Head of caudate nucleus (tissue), 42 donors: ENCODE data around the gene CUL3.
A peak's percentile ranks its signal among the peaks of the same experiment; 100 is the strongest.
"Not testable (repeated sequence)": the region's sequence is repeated elsewhere in the genome, so short reads cannot be mapped to it uniquely, and the experiment has no call there.

Source experiments
- DNase-seq, 42 donors: peaks; one replicate each; pipeline versions ENCODE4 v3.0.0 to v3.0.0-alpha.2; 2020 to 2021; ENCODE audit warnings: mixed read lengths in 7 of 42
- intact Hi-C: fragments of 100-400 bp; cut with DNase I; formaldehyde crosslinking; loops from one replicate; pipeline ENCODE4 v1.15.0; 2022

CUL3 gene

DNA sequence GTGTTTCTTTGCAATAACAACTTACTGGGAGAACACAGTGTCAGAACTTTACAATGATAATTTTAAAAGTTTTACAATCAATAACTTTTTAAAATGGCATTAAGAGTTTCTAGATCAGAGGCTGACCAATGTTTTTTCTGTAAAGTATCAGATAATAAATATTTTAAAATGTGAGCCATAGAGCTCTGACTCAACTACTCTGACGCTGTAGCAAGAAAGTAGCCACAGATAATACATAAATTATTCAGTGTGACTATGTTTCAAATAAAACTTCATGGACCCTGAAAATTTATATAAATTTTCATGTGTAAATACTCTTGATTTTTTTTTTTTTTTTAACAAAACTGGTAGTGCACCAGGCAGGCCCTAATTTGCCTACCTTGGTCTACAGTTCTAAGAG, 77.4 kb downstream of the CUL3 start:
- intact Hi-C loops: no loop called here
- DNase-seq: no peak

DNA sequence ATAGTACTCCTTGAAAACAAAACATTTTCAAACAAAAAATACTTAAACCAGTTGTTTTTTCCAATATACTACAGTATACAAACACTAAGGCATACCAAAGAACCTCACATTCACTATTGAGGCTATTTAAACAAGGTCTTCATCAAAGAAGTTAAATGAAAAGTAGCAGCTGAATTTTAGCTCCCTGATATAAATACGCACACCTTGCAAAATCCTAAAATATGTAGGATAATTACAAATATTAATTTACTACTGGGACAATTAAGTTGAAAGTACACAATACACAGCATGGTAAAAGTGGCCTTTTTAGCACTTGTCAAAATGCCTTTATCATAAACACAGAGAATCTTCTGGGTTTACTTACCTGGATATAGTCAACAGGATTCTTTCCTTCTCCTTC, 78.7 kb downstream of the CUL3 start:
- intact Hi-C loops: no loop called here
- no peak for DNase-seq

DNA sequence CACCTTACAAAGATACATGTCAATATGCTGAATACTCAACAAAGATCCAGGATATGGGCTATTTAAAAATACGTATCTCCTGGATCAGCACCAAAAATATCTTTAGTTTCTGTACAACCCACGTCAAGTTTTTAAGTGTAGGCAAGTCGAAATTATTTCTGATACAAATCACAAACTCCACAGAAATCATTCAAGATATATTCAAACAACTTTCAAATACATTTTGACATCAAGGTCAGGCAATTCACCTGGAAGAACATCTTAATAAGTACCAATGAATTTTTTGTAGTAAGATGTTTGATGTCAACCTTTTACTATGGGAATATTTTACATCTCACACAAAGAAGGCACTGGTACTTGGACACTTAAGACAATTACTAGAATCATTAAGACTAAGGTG, 86.2 kb downstream of the CUL3 start:
- no peak for DNase-seq
- intact Hi-C loops: no loop called here

DNA sequence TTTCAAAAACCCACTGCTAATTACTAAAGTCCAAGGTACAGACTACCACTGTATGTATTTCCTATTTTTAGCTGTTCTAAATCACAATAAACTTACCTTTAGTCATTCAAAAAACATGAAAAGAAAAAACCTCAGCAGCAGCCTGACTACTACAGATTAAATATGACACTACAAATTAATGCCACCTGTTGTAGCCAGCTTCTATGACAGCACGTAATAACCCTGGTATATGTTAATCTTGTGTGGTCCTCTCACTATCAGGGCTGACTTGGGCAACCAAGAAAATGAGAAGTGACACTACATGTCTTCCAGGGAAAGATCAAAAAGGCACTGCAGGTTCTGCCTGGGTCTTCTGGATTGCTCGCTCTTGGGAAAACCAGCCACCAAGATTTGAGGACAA, 92.6 kb downstream of the CUL3 start:
- intact Hi-C loops: no loop called here
- no peak for DNase-seq

DNA sequence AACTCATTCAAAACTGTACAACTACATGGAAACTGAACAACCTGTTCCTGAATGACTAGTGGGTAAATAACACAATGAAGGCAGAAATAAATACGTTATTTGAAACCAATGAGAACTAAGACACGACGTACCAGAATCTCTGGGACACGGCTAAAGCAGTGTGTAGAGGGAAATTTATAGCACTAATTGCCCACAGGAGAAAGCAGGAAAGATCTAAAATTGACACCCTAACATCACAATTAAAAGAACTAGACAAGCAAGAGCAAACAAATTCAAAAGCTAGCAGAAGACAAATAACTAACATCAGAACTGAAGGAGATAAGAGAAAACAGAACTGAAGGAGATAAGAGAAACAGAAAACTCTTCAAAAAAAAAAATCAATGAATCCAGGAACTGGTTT, 97.2 kb downstream of the CUL3 start:
- DNase-seq, intact Hi-C loops: not testable (repeated sequence)

DNA sequence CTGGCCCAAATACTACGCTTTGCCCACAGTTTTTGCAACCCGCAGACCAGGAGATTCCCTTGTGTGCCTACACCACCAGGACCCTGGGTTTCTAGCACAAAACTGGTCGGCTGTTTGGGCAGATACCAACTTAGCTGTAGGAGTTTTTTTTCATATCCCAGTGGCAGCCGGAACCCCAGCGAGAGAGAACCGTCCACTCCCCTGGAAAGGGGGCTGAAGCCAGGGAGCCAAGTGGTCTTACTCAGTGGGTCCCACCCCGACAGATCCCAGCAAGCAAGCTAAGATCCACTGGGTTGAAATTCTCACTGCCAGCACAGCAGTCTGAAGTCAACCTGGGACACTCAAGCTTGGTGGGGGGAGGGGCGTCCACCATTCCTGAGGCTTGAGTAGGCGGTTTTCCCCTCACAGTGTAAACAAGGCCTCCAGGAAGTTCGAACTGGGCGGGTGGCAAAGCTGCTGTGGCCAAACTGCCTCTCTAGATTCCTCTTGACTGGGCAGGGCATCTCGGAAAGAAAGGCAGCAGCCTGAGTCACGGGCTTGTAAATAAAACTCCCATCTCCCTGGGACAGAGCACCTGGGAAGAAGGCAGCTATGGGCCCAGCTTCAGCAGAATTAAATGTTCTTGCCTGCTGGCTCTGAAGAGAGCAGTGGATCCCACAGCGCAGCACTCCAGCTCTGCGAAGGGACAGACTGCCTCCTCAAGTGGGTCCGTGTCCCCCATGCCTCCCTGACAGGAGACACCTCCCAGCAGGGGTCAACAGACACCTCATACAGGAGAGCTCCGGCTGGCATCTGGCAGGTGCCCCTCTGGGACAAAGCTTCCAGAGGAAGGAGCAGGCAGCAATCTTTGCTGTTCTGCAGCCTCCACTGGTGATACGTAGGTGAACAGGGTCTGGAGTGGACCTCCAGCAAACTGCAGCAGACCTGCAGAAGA, 99.8 kb downstream of the CUL3 start:
- intact Hi-C loops, DNase-seq: not testable (repeated sequence)

DNA sequence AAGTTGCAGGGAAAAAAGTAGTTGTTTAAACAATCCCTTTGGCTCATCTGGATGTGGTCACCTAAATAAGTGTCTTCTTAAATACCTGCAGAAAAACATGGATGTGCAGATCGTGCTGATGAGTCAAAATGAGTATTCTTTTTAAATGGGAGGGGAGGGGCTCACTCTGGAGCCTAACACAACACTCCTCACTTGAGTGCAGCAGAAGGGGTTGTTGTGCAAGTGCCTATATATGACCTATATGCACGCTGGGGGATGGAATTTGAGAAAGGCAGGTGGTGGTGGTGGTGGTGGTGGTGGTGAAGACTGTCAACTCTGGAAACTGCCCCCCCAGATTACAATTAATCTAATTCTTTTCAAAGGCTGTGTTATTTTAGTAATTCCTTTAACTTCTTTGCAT, 105.3 kb downstream of the CUL3 start:
- DNase-seq: no peak
- intact Hi-C loops: no loop called here

DNA sequence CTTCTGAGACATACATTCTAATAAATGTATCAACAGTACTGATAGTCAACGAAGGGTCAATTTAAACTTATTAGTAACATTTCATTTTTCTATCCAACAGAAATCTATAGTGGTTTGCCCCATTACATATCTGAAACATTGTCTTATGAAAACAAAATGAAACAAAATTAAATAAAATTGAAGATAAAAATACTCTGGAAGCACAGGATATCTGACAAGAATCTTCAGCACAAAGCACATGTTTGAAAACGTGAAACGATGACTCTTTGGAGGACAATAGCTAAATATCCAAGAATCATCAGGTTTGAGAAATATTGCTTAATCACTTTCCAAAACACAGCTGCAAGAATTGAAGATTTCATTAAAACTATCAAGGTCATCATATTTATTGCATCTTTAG, 112.3 kb downstream of the CUL3 start:
- intact Hi-C loops: no loop called here
- no peak for DNase-seq

DNA sequence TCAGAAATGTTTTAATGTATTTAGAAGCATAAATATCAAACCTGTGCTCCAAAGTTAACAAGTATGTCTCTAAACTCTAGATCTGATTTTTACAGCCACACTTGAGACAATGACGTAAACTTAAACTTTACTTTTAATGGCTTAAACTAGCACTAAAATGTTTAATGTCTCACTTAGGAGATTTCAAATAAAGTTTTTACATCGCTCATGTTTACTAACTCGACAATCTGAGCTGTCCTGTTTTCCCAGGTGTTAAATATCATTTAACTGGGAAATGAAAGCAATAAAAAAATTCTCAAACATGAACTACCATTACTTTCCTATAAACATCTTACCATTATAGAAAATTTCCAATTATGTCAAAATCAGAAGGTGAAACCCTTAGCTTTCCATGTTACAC, 113.0 kb downstream of the CUL3 start:
- no peak for DNase-seq
- intact Hi-C loops: no loop called here

DNA sequence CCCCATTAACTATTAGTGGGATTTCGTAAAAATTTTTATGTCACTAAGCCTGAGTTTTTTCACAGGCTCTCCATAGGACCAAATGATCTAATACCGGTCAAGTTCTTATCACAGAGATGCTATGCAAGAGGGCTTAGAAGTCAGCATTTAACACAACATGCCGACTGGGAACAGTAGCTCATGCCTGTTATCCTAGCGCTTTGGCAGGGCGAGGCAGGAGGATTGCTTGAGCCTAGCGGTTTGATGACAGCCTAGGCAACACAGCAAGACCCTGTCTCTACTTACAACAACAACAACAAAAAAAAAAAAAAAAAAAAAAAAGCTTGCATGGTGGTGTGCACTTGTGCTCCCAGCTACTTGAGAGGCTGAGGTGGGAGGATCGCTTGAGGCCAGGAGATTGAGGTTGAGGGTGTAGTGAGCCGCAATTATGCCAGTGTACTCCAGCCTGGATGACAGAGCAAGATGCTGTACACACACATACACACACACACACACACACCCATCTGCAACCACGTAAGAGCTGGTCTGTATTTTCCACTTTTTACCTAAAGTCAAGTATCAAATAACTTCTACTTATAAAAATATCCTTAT, 115.7 kb downstream of the CUL3 start:
- DNase-seq: no peak
- intact Hi-C loops: no loop called here

DNA sequence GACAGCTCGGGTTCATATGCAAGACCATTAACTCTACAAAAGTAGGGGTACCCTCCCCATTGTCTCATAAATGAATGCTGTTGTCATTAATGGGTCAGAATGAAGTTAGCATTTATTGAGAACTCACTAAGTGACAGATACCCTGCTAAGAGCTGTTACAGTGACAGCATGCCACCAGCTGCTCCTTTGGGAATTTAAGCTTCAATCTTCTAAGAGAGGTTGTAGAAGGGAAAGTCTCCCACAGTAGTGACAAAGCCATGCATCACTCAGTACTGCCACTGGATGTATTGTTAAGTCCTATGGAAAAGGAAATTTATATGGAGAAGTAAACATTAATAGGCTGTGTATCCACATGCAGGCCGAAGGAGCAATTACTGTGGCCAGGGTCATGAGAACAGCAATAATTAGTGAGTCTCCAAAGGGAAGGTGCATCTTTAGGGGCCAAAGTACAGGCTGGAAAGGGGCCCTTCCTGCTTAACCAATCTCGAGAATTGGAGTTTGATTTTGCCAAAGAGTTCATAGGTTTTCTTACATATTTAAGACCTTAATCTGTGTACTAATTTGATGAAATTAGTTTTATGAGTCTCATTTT, 118.8 kb downstream of the CUL3 start:
- DNase-seq: no peak
- intact Hi-C loops: no loop called here

DNA sequence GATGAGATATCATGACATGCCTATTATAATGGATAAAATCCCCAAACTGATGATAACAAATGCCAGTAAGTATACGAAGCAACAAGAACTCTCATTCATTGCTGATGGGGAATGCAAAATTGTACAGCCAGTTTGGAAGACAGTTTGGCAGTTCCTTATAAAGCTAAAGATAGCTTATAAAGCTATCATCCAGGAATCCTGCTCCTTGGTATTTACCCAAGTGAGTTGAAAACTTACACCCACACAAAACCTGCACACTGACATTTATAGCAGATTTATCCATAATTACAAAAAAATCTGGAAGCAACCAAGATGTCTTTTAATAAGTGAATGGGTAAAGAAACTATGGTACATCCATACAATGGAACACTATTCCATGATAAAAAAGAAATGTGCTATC, 123.8 kb downstream of the CUL3 start:
- DNase-seq: no peak
- intact Hi-C loops: no loop called here

DNA sequence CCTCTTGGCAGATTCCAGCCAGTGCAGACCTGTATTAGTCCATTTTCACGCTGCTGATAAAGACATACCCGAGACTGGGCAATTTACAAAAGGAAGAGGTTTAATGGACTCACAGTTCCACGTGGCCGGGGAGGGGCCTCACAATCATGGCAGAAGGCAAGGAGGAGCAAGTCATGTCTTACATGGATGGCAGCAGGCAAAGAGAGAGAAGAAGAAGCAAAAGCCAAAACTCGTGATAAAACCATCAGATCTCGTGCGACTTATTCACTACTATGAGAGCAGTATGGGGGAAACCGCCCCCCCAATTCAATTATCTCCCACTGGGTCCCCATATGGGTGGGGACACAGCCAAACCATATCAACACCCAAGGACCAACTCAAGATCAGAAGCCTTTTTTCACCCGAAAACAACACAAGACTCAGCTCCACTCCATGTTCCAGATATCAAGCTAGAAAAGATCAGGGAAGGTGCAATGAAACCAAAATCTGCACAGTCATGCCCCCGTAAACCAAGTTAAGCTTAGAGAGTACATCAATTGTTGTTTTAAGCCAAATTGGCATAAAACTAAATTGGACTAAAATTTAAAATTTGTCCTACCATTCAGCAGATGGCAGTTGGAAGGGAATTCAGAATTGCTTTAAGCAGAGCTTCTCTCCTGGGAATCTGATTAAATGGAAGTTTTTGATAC, 127.6 kb downstream of the CUL3 start:
- intact Hi-C loops: no loop called here
- DNase-seq: no peak

DNA sequence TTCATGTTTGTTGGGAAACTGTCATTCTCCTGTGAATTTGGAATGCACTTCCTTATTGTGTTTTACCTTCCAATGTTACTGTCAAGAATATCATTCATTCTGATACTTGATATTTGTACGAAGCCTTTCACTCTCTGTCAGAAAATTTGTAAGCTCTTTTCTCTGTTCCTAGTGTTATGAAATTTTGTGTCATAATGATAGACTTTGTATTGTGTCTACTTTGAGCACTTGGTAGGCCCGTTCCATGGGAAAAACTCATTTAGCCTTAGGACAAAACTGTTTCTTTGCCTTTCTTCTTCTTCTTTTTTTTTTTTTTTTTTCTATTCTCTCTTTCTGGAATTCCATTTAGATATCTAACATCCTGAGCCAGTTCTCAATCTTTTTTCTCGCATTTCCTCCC, 131.3 kb downstream of the CUL3 start:
- intact Hi-C loops: no loop called here
- no peak for DNase-seq

DNA sequence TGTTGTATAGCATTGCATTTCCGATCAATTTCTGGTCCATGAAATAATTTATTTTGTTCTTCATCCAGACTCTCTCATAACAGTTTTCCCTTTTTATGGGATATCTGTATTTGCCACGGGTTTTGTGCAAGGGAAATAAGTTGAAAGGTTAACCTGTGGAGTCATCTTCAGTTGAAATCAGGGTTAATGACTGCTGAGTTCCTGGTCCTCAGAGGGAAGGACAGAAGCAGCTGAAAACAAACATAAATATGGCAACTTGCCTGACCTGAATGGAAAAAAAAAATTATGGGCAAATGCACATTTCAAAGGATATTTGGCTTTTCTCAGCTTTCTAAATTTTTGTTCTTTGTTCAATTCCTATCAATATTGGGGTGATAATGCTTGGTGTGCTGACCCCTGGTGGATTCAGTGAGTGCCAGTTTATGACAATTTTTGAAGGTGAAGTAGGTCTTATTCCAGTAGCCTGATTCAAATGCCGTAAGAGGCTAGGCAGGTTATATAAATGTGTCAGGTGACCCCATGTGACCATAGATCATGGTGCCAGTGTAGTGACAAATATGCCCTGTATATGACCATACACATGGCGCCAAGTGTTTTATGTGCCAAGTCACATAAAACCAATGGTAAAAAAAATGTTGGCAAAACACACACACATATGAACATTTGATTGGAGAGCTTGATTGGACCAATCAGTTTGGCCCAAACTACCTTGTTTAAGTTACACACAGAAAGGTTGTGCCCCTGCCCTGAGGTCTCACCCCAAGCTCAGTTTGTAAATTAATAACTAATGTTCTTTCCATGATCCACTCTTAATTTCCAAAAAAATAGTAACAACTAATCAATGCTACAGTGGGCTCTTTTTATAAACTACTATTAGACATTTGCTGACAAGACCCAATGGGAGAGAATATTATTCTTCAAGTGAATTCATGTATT, 135.7 kb downstream of the CUL3 start:
- DNase-seq: peak in 3 of 42 donors; percentile 13 to 45 (median 17)
- intact Hi-C loops: no loop called here

DNA sequence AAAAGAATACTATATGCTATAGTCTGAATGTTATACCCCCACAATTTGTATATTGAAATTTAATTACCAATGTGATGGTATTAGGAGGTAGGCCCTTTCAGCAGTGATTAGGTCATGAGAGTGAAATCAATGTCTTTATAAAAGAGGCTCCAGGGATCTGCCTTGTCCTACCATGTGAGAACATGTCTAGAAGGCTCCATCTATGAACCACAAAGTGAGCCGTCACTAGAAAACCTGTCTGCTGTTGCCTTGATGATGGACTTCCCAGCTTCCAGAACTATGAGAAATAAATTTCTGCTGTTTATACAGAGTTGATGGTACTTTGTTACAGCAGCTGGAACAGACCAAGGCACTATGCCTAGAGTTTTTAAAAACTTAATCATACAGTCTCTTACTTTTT, 136.9 kb downstream of the CUL3 start:
- DNase-seq: no peak
- intact Hi-C loops: no loop called here

DNA sequence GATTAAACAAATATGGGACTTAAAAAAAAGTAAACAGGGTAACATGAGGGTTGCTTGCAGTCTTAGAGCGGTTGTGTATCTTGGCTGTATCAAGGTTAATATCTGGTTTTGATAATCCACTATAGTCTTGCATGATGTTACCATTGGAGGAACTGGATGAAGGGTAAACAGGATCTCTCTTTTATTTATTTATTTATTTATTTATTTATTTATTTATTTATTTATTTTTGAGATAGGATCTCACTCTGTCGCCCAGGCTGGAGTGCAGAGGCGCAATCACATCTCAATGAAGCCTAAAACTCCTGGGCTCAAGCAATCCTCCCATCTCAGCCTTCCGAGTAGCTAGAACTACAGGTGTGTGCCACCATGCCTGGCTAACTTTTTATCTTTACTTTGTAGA, 140.4 kb downstream of the CUL3 start:
- intact Hi-C loops: no loop called here
- DNase-seq: no peak

DNA sequence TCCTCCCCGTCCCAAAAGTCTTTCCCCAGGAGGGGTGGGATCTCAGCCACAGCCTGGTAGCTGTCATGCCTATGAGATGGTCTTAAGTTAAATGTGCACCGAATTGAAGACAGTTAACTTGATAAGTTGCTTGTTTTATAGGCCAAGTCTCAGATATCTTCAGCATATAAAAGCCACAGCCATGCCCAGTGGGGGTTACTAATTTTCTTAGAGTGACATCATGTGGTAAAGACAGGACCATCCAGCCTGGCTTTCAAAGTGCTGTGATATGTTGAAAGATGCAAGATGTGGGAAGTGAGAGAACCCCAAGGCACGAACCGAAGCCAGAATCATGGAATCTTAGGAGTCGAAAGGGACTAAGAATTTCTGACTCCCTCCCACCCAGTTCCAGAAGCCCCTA, 141.1 kb downstream of the CUL3 start:
- DNase-seq: no peak
- intact Hi-C loops: no loop called here
